NCI-H2227 (cell line): ENCODE measurements around the gene CLEC2D.
"Not testable (repeated sequence)": the region's sequence is repeated elsewhere in the genome, so short reads cannot be mapped to it uniquely, and the experiment has no call there.

ENCODE experiments used
- DNase-seq: peaks from one replicate; lab custom pipeline; 2025; ENCODE audit not compliant: unreplicated experiment; lab: John Stamatoyannopoulos, UW

CLEC2D gene, protein sequence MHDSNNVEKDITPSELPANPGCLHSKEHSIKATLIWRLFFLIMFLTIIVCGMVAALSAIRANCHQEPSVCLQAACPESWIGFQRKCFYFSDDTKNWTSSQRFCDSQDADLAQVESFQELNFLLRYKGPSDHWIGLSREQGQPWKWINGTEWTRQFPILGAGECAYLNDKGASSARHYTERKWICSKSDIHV

DNA sequence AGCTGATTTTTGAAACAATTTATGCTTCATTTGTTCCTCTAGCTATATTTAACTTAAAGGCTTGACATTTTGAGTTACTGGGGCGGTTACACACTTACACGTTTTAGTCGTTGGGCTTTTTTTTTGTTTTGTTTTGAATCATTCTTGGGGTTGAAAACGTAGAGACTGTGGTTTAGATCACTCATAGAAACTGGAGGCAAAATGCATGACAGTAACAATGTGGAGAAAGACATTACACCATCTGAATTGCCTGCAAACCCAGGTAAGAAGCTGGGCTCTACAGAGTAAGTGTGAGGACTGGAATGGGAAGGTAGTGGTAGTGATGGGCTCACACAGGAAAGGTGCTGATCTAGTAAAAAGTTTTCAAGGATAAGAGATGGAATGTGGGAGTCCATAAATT, at the start of gene CLEC2D:
CLEC2D (plus strand) TSS at position 180 of the 400 bp plus-strand sequence; CDS start at position 202, 22 bp downstream.
- no peak for DNase-seq

DNA sequence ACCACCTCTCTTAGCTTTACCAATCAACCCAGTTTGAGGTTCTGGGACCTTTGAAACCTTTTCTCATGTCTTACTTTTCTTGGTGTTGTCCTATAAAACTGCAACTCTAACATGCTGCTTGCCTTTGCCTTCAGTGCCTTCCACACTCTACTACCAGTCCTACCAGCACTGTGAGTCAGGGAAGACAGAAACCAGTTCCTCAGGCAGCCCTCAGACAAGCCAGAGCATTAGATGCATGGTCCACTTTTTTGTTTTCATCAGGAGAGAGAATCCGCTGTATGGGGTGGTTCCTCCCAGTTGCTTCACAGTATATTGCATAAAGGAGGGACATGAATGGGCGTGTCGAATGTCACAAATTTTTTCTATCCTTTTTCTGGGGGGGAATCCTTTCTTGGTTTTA, 44.5 kb upstream of the CLEC2D start:
- no peak for DNase-seq

DNA sequence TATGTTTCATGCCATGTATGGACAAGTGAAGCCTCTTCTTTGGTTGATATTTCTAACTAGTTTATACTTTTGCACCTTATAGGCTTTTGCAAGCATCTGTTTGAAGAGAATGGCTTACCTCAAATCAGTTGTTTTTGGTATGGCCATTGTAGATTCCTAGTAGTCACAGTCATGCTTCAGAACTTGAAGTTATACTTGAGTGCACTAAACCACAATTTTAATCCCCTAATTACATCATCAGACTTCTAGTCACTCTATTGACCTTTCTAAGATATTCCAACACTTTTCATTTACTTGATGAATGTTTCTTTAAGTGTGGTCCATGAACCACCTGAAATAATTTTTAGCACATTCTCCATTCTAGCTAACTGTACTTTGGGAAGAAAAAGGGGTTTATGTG, 43.2 kb upstream of the CLEC2D start:
- DNase-seq, result no peak

DNA sequence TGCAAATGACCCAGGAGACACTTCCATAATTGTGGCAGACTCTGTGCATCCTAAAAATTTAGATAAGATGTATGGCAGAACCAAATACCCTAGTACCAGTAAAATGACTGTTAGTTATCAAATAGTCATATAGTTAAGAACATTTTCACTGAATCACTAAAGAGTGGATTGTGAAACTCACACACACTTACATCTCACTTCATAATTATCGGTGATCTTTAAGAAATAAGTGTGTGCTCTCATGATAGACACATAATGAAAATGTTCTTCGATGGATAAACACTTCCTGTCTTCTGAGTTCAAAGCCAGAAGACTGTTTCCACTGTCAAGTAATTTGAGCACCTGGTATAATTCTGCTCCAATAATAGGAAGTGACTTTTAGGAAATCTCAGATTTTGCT, 42.7 kb upstream of the CLEC2D start:
- no peak for DNase-seq

DNA sequence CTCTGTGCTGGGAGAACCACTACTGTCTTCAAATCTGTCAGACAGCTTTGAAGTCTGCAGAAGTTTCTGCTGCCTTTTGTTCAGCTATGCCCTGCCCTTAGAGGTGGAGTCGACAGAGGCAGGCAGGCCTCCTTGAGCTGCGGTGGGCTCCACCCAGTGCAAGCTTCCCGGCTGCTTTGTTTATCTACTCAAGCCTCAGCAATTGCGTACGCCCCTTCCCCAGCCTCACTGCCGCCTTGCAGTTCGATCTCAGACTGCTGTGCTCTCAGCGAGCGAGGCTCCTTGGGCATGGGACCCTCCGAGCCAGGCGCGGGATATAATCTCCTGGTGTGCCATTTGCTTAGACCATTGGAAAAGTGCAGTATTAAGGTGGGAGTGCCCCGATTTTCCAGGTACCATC, 36.7 kb upstream of the CLEC2D start:
- no peak for DNase-seq

DNA sequence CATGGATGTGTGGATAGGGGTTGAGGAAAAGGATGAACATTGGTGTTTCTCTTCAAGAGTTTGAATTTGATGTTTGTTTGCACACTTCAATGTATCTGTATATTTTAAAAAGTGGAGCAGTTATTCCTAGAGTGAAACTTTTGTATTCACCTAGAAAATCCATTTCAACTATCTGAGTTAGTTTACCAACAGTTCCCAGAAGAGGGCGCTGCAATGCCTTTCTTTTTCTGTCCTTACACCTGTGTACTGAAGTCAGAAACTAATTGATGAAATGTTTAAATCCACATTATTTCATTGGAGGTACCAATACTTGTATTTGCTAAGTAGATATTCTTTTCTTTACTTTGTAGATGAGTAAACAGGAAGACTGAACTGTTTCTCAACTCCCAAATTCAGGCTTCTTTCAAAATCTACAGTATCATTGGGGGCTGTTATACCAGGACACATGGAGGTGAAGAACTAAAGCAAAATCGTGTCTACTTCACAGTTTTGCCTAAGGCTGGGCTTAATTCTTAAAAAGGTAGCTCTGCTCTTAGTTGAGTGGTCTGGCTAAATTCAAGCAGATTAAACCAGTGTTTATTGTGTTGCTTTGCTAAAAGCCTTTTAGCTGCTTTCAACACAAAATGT, 35.2 kb upstream of the CLEC2D start:
- DNase-seq, result peak; percentile 26

DNA sequence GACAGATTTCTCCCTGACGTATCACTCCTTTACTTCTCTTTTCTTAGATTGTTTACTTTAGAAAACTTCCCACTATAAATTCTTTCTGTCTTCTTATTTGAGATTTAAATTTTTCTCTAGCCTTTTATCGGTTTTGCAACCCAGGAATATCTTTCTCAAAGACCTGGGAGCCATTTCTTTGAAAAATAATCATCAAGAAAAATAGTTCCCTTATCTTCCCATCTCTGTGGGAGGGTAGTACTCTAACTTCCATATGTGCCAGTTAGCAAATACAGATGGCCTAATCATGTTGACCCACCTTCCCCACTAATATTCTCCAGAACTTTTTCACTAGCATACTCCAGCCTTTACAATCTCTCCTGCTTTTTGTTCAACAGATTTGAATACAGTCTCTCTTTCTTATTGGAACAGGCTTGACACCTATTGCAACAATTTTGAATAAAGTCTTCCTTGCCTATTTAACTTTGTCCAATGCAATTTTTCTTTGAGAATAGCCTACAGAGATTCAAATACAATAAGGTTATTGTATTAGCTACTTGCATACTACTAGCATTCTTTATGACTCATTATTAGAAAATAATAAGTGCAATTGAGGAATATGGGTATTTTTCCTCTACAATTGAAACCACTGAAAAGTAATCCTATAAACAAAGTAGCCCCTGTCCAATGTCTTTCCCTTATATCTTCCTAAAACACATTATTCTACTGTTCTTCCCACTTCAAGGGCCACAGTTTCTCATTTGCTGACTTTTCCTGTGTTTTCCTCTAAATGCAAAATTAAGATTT, 34.4 kb upstream of the CLEC2D start:
- no peak for DNase-seq

DNA sequence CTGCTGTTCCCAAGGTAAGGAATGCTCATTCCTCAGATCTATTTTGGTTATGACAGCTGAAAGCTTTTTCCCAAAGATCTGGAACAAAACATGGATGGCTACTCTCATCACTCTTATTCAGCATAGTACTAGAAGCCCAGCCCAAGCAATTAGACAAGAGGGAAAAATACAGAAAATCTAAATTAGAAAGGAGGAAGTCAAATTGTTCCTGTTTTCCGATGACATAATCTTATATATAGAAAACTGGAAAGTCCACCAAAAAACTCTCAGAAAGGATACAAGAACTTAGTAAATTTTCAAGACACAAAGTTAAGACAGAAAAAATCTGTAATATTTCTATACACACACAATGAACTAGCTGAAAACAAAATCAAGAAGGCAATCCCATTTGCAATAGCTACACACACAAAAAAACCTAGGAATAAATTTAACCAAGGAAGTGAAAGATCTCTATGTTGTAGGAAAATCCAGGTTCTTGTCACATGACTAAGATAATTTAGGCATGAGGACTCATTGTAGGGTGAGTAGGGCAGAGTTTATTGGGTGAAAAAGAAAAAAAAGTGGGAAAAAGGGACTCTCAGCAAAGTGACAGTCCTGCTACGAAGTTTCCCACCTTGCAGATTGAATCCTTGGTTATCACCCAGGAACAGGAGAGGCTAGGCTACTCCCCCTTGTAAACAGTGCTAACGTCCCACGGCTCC, 33.2 kb upstream of the CLEC2D start:
- no peak for DNase-seq

DNA sequence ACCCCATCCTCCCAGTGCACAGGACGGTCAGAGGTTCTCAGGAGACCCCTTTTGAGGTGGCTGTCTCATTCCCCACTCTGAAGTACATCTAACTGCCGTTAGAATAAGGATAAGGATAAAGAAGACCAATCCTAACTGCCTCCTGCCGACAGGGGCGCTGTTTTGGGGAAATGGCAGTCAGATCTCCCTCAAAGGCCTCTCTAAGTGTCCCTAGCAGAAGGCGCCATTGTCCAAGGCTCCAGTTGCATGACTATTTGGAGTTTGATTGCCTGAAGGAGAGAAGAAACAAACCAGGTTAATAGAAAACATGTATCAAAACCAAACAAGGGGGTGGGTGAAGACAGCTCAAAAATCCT, 32.7 kb upstream of the CLEC2D start:
- DNase-seq, result no peak

DNA sequence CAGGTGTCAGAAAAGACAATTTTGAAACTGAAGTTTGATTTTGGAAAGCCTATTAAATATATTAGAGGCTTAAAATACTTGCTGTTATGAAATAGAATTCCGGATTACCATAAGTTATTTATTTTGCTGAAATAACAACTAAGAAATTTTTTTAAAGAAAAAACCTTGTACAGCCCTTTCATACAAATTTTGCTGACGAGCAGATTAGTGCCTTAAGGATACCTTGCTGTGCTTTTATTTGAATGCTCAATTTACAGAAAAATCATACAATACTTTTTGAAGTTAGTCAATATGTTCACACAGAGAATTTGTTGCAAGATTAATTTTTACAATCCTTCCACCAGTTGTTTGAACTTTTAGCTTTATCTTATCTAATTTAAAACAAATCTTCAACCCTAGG, 29.5 kb upstream of the CLEC2D start:
- no peak for DNase-seq

DNA sequence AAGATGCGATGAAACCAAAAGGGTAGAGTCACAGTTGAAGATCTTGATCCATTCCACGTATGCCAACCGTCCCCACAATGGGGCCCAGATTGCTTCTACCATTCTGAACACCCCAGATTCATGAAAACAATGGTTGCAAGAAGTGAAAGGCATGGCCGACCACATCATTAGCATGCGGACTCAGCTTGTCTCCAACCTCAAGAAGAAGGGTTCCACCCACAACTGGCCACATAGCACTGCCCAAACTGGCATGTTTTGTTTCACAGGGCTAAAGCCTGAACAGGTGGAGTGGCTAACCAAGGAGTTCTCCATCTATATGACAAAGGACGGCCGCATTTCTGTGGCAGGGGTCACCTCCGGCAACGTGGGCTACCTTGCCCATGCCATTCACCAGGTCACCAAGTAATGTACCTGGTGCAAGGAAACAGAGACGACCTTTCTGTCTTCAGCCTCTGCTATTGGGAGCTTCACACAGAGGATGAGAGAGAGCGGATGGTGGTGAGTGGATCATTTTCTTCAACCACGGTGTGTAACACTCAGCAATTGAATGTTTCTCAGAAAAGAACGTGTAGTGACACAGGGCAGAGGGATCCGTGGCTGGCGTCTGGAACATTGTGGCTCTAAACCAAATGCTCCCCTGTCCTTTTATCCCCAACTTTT, 26.8 kb upstream of the CLEC2D start:
- DNase-seq, result no peak

DNA sequence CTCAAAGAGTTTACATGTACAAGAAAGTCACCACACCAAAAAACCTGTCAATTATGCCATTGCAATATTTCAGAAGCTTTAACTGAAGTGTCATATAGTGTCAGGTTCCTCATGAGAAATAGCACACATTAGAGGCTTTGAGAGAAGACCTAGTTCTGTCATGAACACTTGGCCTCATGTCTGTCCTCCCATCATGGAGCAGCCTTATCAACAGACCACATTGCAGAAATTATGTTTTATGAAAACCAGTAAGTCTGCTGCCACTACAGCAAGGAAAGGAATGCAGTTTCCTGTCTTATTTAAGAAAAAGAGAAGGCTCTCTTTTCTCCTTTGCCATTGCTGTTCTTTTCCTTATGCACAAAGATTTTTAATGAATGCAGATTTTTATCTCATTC, 26.2 kb upstream of the CLEC2D start:
- no peak for DNase-seq

DNA sequence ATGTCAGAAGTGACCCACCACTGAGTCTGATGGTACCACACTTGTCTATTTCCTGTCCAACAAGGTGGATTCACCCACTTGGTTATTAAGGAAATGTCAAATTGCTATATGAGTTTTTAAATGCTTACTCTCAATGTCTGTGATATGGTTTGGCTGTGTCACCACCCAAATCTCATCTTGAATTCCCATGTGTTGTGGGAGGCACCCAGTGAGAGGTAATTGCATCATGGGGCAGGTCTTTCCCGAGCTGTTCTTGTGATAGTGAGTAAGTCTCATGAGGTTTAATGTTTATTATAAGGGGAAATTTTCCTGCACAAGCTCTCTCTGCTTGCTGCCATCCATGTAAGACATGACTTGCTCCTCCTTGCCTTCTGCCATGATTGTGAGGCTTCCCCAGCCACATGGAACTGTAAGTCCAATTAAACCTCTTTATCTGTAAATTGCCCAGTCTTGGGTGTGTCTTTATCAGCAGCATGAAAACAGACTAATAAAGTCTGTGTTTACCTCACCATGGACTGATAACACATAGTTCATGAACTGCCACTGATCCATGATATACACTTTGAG, 24.4 kb upstream of the CLEC2D start:
- DNase-seq, result not testable (repeated sequence)

DNA sequence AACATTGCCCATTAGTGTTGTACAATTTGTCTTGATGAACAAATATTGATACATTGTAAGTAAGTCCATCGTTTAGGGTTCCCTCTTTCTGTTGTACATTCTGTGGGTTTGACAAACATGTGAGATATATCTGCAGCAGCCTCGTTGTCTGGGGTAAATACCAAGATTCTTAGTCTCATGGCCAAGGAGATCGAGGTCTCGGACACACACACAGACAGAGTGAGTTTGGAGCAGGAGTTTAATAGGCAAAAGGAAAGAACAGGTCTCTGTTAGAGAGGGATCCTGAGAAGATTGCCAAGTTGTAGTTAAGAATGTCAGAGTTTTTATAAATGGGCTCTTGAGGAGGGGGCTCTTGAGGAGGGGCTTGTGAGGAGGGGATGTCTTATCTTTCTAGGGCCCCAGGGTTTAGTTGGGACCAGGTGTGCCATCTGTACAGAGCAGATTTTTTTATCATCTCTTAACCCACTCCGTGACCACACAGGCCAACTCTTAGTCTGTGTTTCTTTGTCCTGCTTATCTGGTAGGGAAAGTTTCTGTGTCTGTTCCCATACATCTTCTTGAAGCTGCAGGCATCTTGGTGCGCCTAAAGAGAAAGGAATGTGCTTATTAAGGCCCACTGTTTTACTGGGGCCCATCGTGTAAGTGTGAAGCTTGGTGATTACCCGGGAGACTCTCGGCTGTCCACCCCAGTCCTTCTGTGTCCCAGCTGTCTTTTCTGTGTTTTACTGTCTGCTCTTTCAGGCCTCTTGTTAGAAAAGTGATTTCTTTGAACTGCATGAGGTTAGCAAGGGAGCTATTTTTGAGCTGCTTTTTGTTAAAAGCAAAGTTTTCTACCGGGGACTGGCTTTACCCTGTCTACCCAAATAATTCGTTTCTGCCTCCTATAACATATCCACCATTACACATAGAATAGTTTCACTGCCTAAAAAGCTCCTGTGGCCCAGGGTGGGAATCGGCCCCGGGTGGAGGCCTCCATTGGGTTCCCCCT, 22.4 kb upstream of the CLEC2D start:
- no peak for DNase-seq

DNA sequence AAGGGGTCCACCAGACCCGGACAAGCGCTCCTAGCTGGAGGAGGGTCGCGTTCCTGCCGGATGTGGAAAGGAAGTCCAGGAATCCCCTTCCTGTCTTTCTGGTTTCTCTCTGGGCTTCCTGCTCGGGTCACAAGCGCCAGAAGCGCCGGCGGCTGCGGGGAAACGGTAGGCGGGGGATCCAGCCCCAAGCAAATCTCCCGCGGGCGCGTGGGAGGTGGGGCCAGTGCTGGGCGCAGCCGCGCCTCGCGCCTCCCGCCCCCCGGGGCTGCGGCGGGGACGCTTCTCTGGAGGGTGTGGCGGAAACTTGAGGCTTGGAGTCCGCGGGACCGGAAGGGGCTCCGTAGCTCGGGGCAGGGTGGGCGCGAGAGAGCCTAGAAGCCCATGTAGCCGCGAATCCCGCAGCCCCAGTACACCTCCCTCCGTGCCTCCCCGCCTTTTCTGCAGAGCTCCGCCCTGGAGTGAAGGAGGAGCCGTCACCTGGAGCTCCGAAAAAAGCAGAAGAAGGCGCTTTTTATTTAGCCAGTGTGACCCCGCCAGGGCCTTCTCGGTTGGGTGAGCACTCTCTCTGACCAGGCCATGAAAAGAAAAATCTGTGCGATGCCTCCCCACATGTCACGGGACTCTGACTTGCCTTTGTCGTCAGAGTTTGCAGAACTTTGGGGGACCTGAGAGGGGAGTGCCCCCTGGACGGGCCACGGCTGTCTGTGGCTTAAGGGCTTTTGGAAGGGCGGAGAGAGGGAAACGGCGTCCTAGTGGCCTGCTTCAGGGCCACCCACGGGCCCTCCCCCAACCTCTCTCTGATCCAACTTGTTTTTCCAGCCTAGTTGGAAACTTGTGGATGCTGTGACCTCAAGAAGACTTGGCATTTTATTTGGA, 21.4 kb upstream of the CLEC2D start:
- DNase-seq, result peak; percentile 88

DNA sequence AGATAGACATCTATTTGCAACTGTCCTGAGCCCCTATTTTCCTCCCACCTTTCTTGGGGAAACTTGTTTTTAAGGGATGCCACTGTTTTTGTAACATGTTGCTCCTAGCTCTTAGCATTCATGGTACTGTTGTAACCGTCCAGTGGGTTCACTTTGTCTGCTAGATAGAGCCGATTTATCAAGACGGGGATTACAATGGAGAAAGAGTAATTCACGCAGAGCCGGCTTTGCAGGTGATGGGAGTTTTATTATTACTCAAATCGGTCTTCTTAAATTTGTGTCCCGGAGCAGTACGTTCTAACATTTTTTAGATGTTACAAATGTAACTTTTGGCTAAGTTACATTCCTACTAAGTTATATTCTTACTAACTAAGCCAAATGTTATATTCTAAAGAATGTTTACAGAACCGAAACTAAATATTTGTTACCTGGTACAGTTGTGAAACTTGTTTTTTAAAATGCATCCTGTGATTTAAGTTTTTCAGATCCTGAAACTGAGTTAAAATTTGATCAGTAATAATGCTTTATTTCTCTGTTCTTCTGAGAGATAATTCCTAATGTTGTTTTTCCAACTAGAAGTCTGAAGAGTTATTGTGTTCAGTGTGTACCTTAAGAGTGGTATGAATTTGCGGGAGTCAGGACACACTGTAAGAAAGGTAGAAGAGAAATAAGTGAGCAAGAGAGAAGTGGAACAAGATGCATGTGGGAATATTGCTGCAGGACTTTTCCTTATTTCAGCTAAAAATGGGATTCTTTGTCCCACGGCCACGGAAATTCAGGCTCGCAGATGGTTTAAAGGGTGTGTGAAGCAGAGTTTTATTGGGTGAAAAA, 20.6 kb upstream of the CLEC2D start:
- no peak for DNase-seq

DNA sequence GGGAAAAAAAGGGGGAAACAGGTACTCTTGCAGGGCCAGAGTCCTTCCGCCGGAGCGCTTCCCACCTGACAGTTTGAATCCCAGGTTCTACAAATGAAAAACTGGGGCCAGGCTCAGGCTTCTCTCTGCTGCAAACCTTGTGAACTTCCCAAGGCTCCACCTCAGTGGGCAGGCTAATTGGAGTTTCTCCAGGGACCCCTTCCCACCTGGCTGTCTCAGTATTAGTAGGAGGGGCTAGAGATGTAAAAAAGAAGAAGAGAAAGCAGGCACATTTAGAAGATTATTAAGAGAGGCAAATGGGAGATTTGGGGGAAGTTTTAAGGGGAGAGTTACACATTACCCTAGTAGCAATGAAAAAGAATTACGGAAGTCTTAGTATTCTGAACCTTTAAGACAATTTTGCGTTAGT, 20.0 kb upstream of the CLEC2D start:
- DNase-seq, result no peak

DNA sequence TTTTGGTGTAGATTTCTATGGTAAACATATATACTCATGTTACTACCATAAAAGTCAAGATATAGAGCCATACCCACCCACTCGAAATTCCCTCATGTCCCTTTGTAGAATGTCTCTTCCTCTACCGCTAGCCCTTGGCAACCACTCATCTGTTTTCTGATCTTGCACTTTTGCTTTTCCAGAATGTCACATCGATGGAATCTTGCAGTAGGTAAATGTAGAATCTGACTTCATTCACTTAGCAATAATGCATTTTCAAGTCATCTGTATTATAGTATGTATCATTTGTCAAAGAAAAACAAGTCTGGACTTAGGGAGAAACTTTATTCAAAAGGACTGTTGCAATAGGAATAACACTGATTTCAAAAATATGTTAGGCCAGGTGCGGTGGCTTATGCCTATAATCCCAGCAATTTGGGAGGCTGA, 19.3 kb upstream of the CLEC2D start:
- DNase-seq, result no peak
